ENCODE measurements around the gene SCFD1. TPM values are rescaled to one million over a fixed set of nuclear protein-coding genes. Genes with fewer than 3 reads are reported as not detected.

The SCFD1 gene
- total RNA-seq, 5 donors from 2014 or later (not counting 1 experiment from before 2014, with no cell fraction given) = 49.8 to 105 (median 57.3) TPM

DNA sequence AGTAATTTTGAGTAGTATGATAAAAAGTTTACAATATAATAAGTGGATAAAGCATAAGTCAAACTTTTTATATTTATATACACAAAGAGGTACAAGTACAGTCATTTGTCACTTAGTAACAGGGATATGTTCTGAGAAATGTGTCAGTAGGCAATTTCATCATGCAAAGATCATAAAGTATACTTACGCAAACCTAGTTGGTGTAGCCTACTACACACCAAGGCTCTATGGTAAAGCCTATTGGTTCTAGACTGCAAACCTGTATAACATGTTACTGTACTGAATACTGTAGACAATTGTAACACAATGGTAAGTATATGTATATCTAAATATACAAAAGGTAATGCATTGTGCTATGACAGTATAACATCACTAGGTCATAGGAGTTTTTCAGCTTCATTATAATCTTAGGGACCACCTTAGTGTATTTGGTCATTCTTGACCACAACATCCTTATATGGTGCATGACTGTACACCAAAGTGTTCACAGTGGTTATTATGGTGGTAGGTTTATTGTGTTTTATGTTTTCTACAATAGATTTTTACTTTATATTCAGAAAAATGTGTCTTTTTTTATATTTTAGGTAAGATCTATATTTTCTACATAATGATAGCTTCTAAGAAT, 14.9 kb upstream of the SCFD1 start:
- no peaks in the 10 kb centered on the region for H3K27me3 Mint-ChIP-seq
- no peak overlapping the region for H3K4me3 Mint-ChIP-seq
- ATAC-seq (replicated peaks in 1 of 4) = no peak
- peaks cover 0 to 36% of the 10 kb centered on the region in 2 donors for H3K36me3 ChIP-seq (ENCODE audit: control insufficient read depth in 2 of 2, extremely low read depth in 1 of 2, insufficient read depth in 1 of 2, low read length in 1 of 2)
- no peaks in the 10 kb centered on the region for H3K4me1 Mint-ChIP-seq
- no peak overlapping the region for H3K4me3 ChIP-seq (ENCODE audit: control insufficient read depth in 1 of 2, extremely low read depth in 1 of 2, low read length in 1 of 2)
- DNase-seq = no peak
- no peaks in the 10 kb centered on the region for H3K27me3 ChIP-seq (replicated peaks in 1 of 2; ENCODE audit: control insufficient read depth in 2 of 2, extremely low read depth in 1 of 2, insufficient read depth in 2 of 2, low read length in 1 of 2)
- H3K36me3 Mint-ChIP-seq = peaks cover 35% of the 10 kb centered on the region
- H3K27ac ChIP-seq (ENCODE audit: low read length) = no peak overlapping the region
- no peaks in the 10 kb centered on the region for H3K9me3 Mint-ChIP-seq
- CTCF ChIA-PET = interaction anchor here in 1 of 2 donors (1.6 kb wide), 1 partner anchor 11 kb away, joined by 4 read pairs; no protein-coding TSS in a partner anchor
- POLR2A ChIA-PET = no interaction called here
- H3K4me1 ChIP-seq (ENCODE audit: control insufficient read depth in 1 of 2, extremely low read depth in 1 of 2, insufficient read depth in 2 of 2, low read length in 2 of 2) = no peaks in the 10 kb centered on the region
- no peaks in the 10 kb centered on the region for H3K9me3 ChIP-seq
- no CpG with 5 or more reads among the region's 1 CpG for WGBS (ENCODE audit: insufficient coverage)
- H3K27ac Mint-ChIP-seq = no peak overlapping the region

DNA sequence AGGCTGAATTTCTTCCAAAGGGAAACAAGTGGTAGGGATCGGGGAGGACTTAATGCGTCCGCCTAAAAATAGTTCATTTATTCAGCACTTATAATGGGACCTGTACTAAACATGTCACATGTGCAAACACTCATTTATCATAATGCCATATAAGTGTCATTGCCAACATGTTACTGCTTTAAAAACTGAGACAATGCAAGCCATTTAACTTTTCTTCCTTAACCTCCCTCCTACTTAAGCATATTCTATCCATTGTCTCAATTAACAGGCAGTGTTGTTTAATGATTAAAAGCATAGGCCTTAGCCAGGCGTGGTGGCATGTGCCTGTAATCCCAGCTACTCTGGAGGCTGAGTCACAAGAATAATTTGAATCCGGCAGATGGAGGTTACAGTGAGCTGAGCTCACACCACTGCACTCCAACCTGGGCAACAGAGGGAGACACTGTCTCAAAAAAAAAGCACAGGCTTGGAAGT, 13.5 kb upstream of the SCFD1 start:
- CTCF ChIA-PET = interaction anchor here (0.6 to 0.9 kb wide), 3 partner anchors 22 to 48 kb away, joined by 3 to 4 read pairs (median 4); no protein-coding TSS in a partner anchor
- peaks cover 0 to 27% of the 10 kb centered on the region in 2 donors for H3K36me3 ChIP-seq (ENCODE audit: control insufficient read depth in 2 of 2, extremely low read depth in 1 of 2, insufficient read depth in 1 of 2, low read length in 1 of 2)
- POLR2A ChIA-PET = no interaction called here

DNA sequence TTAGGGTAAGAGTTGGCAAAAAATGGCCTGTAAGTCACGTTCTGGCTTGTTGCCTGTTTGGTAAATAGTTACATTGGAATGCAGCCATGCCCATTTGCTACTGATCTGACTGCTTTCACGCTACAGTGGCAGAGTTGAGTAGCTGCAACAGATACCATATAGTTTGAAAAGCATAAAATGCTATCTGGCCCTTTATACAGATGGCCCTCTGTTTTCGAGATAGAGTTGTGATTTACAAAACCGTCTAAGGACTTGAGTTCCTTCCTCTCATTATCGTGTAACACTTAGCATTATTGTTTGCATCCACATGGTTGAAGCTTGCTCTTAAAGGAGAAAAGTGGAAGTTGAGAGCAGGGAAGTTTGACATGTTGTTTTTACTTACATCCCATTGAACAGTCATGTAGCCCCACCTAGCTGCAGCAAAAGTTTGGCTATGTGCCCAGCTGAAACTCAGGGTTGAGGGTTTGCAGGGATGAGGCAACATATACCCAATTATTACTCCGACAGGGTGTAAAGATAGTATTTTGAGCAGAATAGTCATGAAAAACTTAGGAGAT, 11.3 kb upstream of the SCFD1 start:
- Mint-ChIP-seq H3K4me3 (no peak overlapping the region), H3K9me3 (no peaks in the 10 kb centered on the region), H3K27me3 (no peaks in the 10 kb centered on the region), H3K36me3 (peaks cover 33% of the 10 kb centered on the region), H3K4me1 (no peaks in the 10 kb centered on the region), H3K27ac (peak overlapping the region in 1 of 2 donors; percentile 24)
- no peak overlapping the region for H3K27ac ChIP-seq (ENCODE audit: low read length)
- POLR2A ChIA-PET = interaction anchor here in 1 of 2 donors (0.6 kb wide), 1 partner anchor 8 kb away, joined by 5 read pairs; no protein-coding TSS in a partner anchor
- no peaks in the 10 kb centered on the region for H3K27me3 ChIP-seq (replicated peaks in 1 of 2; ENCODE audit: control insufficient read depth in 2 of 2, extremely low read depth in 1 of 2, insufficient read depth in 2 of 2, low read length in 1 of 2)
- H3K9me3 ChIP-seq = no peaks in the 10 kb centered on the region
- WGBS (ENCODE audit: insufficient coverage) = 88% methylated on average over 3 of the region's 6 CpGs
- peaks cover 0 to 16% of the 10 kb centered on the region in 2 donors for H3K36me3 ChIP-seq (ENCODE audit: control insufficient read depth in 2 of 2, extremely low read depth in 1 of 2, insufficient read depth in 1 of 2, low read length in 1 of 2)
- DNase-seq (peak in 12 of 35 experiments; percentile 8 to 44 (median 20)), ATAC-seq (replicated peaks in 1 of 4) (no peak)
- no peaks in the 10 kb centered on the region for H3K4me1 ChIP-seq (ENCODE audit: control insufficient read depth in 1 of 2, extremely low read depth in 1 of 2, insufficient read depth in 2 of 2, low read length in 2 of 2)
- no peak overlapping the region for H3K4me3 ChIP-seq (ENCODE audit: control insufficient read depth in 1 of 2, extremely low read depth in 1 of 2, low read length in 1 of 2)
- CTCF ChIA-PET = interaction anchor here (0.6 to 1.4 kb wide), 5 partner anchors 29 to 1387 kb away, joined by 3 to 5 read pairs (median 4); no protein-coding TSS in a partner anchor

More for the DNA sequence above, 13.5 kb upstream of the SCFD1 start:
- Mint-ChIP-seq H3K4me1 (no peaks in the 10 kb centered on the region), H3K36me3 (peaks cover 34% of the 10 kb centered on the region), H3K27ac (no peak overlapping the region), H3K27me3 (no peaks in the 10 kb centered on the region), H3K9me3 (no peaks in the 10 kb centered on the region), H3K4me3 (no peak overlapping the region)
- no peaks in the 10 kb centered on the region for H3K4me1 ChIP-seq (ENCODE audit: control insufficient read depth in 1 of 2, extremely low read depth in 1 of 2, insufficient read depth in 2 of 2, low read length in 2 of 2)
- no peak overlapping the region for H3K4me3 ChIP-seq (ENCODE audit: control insufficient read depth in 1 of 2, extremely low read depth in 1 of 2, low read length in 1 of 2)
- no peaks in the 10 kb centered on the region for H3K9me3 ChIP-seq
- no peak overlapping the region for H3K27ac ChIP-seq (ENCODE audit: low read length)
- WGBS (ENCODE audit: insufficient coverage) = 100% methylated on average over 2 of the region's 5 CpGs
- DNase-seq (no peak), ATAC-seq (replicated peaks in 1 of 4) (no peak)
- H3K27me3 ChIP-seq (replicated peaks in 1 of 2; ENCODE audit: control insufficient read depth in 2 of 2, extremely low read depth in 1 of 2, insufficient read depth in 2 of 2, low read length in 1 of 2) = no peaks in the 10 kb centered on the region

DNA sequence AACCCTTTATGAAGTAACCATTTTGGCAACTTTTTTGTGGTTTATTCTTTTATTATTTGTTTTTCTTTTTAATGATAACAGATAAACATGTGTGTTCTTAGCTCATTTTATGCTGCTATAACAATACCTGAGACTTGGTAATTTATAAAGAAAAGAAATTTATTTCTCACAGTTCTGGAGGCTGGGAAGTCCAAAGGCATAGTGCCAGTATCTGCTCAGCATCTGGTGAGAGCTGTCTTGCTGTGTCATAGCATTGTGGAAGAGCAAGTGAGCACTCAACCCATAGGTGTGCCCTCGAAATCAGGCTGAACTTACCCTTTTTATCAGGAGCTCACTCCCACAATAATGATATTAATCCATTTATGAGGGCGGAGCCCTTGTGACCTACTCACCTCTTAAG, 8.0 kb upstream of the SCFD1 start:
- Mint-ChIP-seq H3K27ac (no peak overlapping the region), H3K4me1 (no peaks in the 10 kb centered on the region), H3K4me3 (no peak overlapping the region), H3K36me3 (peaks cover 33% of the 10 kb centered on the region), H3K9me3 (no peaks in the 10 kb centered on the region), H3K27me3 (no peaks in the 10 kb centered on the region)
- Histone ChIP-seq H3K4me3 (ENCODE audit: control insufficient read depth in 1 of 2, extremely low read depth in 1 of 2, low read length in 1 of 2) (no peak overlapping the region), H3K9me3 (no peaks in the 10 kb centered on the region), H3K36me3 (ENCODE audit: control insufficient read depth in 2 of 2, extremely low read depth in 1 of 2, insufficient read depth in 1 of 2, low read length in 1 of 2) (peaks cover 0 to 8% of the 10 kb centered on the region in 2 donors), H3K4me1 (ENCODE audit: control insufficient read depth in 1 of 2, extremely low read depth in 1 of 2, insufficient read depth in 2 of 2, low read length in 2 of 2) (no peaks in the 10 kb centered on the region), H3K27ac (ENCODE audit: low read length) (no peak overlapping the region), H3K27me3 (replicated peaks in 1 of 2; ENCODE audit: control insufficient read depth in 2 of 2, extremely low read depth in 1 of 2, insufficient read depth in 2 of 2, low read length in 1 of 2) (no peaks in the 10 kb centered on the region)
- ATAC-seq (replicated peaks in 1 of 4) (no peak), DNase-seq (no peak)
- 74% methylated on average over 2 of the region's 2 CpGs for WGBS (ENCODE audit: insufficient coverage)
- ChIA-PET POLR2A (no interaction called here), CTCF (interaction anchor here in 1 of 2 donors (0.6 kb wide), 1 partner anchor 569 kb away, joined by 3 read pairs; no protein-coding TSS in a partner anchor)

DNA sequence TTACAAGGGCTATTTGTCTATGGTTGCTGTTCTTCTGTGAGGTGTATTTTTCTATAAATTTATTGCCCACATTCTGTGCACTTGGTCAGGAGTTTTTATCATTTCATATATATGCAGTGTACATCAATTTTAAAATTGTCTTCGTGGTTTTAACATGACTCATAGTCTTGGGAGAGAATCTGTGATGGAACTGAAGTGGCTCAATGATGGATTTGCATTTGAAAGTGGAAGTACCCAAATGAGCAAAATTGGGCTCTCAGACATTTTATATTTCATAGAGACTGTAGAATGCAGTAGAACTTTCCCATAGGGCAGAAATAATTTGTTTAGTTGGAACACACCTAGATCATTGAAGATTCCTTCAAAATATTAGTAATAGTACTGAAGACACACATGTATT, 1.9 kb upstream of the SCFD1 start:
- H3K9me3 Mint-ChIP-seq = no peaks in the 10 kb centered on the region
- H3K36me3 ChIP-seq (ENCODE audit: control insufficient read depth in 2 of 2, extremely low read depth in 1 of 2, insufficient read depth in 1 of 2, low read length in 1 of 2) = peaks cover 0 to 2% of the 10 kb centered on the region in 2 donors
- DNase-seq = no peak
- peaks cover 8 to 27% of the 10 kb centered on the region in 2 experiments for H3K4me1 ChIP-seq (ENCODE audit: control insufficient read depth in 1 of 2, extremely low read depth in 1 of 2, insufficient read depth in 2 of 2, low read length in 2 of 2)
- ChIA-PET POLR2A (no interaction called here), CTCF (no interaction called here)
- H3K9me3 ChIP-seq = no peaks in the 10 kb centered on the region
- no peak for ATAC-seq (replicated peaks in 1 of 4)
- no CpG with 5 or more reads among the region's 1 CpG for WGBS (ENCODE audit: insufficient coverage)
- H3K27ac Mint-ChIP-seq = no peak overlapping the region
- no peak overlapping the region for H3K4me3 ChIP-seq (ENCODE audit: control insufficient read depth in 1 of 2, extremely low read depth in 1 of 2, low read length in 1 of 2)
- H3K27ac ChIP-seq (ENCODE audit: low read length) = no peak overlapping the region
- H3K36me3 Mint-ChIP-seq = peaks cover 18% of the 10 kb centered on the region
- no peaks in the 10 kb centered on the region for H3K27me3 Mint-ChIP-seq
- peaks cover 22 to 33% (median 32%) of the 10 kb centered on the region in 3 donors for H3K4me1 Mint-ChIP-seq
- no peaks in the 10 kb centered on the region for H3K27me3 ChIP-seq (replicated peaks in 1 of 2; ENCODE audit: control insufficient read depth in 2 of 2, extremely low read depth in 1 of 2, insufficient read depth in 2 of 2, low read length in 1 of 2)
- H3K4me3 Mint-ChIP-seq = peak overlapping the region in 2 of 3 donors; percentile 39 to 56

DNA sequence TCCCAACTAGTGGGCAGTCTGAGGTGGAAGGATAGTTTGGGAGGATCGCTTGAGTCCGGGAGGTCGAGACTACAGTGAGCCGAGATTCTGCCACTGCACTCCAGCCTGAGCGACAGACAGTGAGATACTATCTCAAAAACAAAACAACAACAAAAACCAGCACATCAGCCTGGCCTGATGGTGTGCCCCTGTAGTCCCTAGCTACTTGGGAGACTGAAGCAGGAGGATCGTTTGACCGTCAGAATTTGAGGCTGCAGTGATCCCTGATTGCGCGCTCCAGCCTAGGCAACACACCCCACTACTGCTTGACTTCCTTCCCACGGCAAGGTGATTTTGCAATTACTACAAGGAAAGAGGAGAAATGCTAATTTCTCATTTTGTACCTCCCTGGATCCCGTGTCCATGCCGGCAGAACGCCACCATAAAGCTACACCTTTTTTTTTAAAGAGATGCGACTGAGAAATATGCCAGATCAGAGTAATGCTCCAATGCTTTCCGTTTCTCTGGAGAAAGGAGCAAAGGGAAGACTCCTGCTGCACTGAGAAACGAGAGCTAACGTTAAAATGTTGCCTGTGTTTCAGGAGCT, 672 bp upstream of the SCFD1 start:
- POLR2A ChIA-PET = no interaction called here
- H3K4me1 Mint-ChIP-seq = peaks cover 25 to 39% (median 37%) of the 10 kb centered on the region in 3 donors
- ATAC-seq (replicated peaks in 1 of 4) (peak in 3 of 4 experiments; percentile 5 to 18 (median 13)), DNase-seq (peak in 6 of 35 experiments; percentile 3 to 38 (median 8))
- CTCF ChIA-PET = interaction anchor here (0.5 to 1.5 kb wide), 4 partner anchors 10 to 813 kb away, joined by 3 to 5 read pairs (median 4); no protein-coding TSS in a partner anchor
- H3K27ac Mint-ChIP-seq = peak overlapping the region; percentile 95 to 96
- H3K4me3 Mint-ChIP-seq = peak overlapping the region; percentile 89 to 97 (median 93)
- H3K27me3 Mint-ChIP-seq = no peaks in the 10 kb centered on the region
- Histone ChIP-seq H3K4me1 (ENCODE audit: control insufficient read depth in 1 of 2, extremely low read depth in 1 of 2, insufficient read depth in 2 of 2, low read length in 2 of 2) (peaks cover 13 to 27% of the 10 kb centered on the region in 2 experiments), H3K27ac (ENCODE audit: low read length) (peak overlapping the region; percentile 71), H3K36me3 (ENCODE audit: control insufficient read depth in 2 of 2, extremely low read depth in 1 of 2, insufficient read depth in 1 of 2, low read length in 1 of 2) (peaks cover 0 to 2% of the 10 kb centered on the region in 2 donors), H3K4me3 (ENCODE audit: control insufficient read depth in 1 of 2, extremely low read depth in 1 of 2, low read length in 1 of 2) (peak overlapping the region; percentile 76 to 95), H3K27me3 (replicated peaks in 1 of 2; ENCODE audit: control insufficient read depth in 2 of 2, extremely low read depth in 1 of 2, insufficient read depth in 2 of 2, low read length in 1 of 2) (no peaks in the 10 kb centered on the region), H3K9me3 (no peaks in the 10 kb centered on the region)
- peaks cover 13% of the 10 kb centered on the region for H3K36me3 Mint-ChIP-seq
- H3K9me3 Mint-ChIP-seq = no peaks in the 10 kb centered on the region
- 0% methylated on average over 3 of the region's 17 CpGs for WGBS (ENCODE audit: insufficient coverage)

All from T-cell (primary cell).